OCI-LY3 (cell line): ENCODE results near the gene TNS3.

Experiments
- CTCF ChIP-seq: fragments of 200-600, 300-600 bp; sonication (generic); IDR thresholded peaks from 2 replicates; pipeline ENCODE4 v1.5.1; 2014; ENCODE audit warnings: antibody characterized with exemption, low read length, low read depth
- EZH2phosphoT487 ChIP-seq: fragments of 200-600 bp; shearing (Covaris generic); IDR thresholded peaks from 2 replicates; pipeline ENCODE4 v1.6.1; 2018; ENCODE audit warnings: antibody characterized with exemption, mixed run types, low read depth

GRCh38 chr7:47361746-47362215 is 220.1 kb downstream of the TNS3 start:
- TF ChIP-seq CTCF (no peak), EZH2phosphoT487 (no peak)
